ENCODE data around the gene MAP3K3.

- TF ChIP-seq CTCF (IDR thresholded peaks at IDR 0.05) = no peak
- TF ChIP-seq HOXB13 (CRISPR knock-in tag; IDR thresholded peaks at IDR 0.05; ENCODE audit: low read depth) = no peak
- TF ChIP-seq MAZ (IDR thresholded peaks at IDR 0.05; ENCODE audit: borderline replicate concordance, low read depth, low read length) = no peak
- no peak for TF ChIP-seq NFE2L2 (conservative IDR thresholded peaks at IDR 0.05; ENCODE audit: low read length)
Measured at GRCh38 chr17:63595132-63595531, 27.1 kb upstream of the MAP3K3 start.

Measured in A549 (cell line).